DND-41 (cell line): ENCODE results near the gene ARHGEF4.

Experiments used
- ATAC-seq: fragments of 200-7000 bp; cut with Tn5 transposase; 3 replicates; pipeline ENCODE4 v1.9.1; 2021; ENCODE audit warnings: low read depth; ENCODE audit not compliant: insufficient read depth
- DNase-seq: peaks from one replicate; pipeline ENCODE4 v3.0.0-alpha.2; 2020
- H2AFZ ChIP-seq: 2 replicates; pipeline ENCODE4 v1.6.0; 2012; ENCODE audit warnings: low read depth, low read length
- H3K27ac ChIP-seq: 2 replicates; pipeline ENCODE4 v1.5.1; 2012; ENCODE audit warnings: low read length, inconsistent platforms
- H3K27me3 ChIP-seq: fragments of 200-600 bp; sonication (generic); 2 replicates; pipeline ENCODE4 v1.6.0; 2012; ENCODE audit warnings: low read length, mild to moderate bottlenecking, inconsistent platforms; ENCODE audit not compliant: insufficient read depth, poor library complexity
- H3K36me3 ChIP-seq: 2 replicates; pipeline ENCODE4 v1.5.1; 2012; ENCODE audit warnings: low read length, inconsistent platforms; ENCODE audit not compliant: insufficient read depth
- H3K4me1 ChIP-seq: 2 replicates; pipeline ENCODE4 v1.5.1; 2012; ENCODE audit warnings: mild to moderate bottlenecking, low read length; ENCODE audit not compliant: insufficient read depth
- H3K4me2 ChIP-seq: 2 replicates; pipeline ENCODE4 v1.6.0; 2012; ENCODE audit warnings: mild to moderate bottlenecking, moderate library complexity, low read length, inconsistent platforms; ENCODE audit not compliant: insufficient read depth
- H3K4me3 ChIP-seq, 2 experiments: fragments of 200-600 bp in 1 of 2; shearing (Covaris generic) in 1 of 2; 2 replicates each; pipeline ENCODE4 v1.5.1; 2012 to 2016; ENCODE audit warnings: inconsistent platforms in 2 of 2, low read length in 2 of 2, mild to moderate bottlenecking in 2 of 2, low read depth in 1 of 2, moderate library complexity in 1 of 2
- H3K79me2 ChIP-seq: 2 replicates; pipeline ENCODE4 v1.6.0; 2012; ENCODE audit warnings: low read length, inconsistent platforms; ENCODE audit not compliant: insufficient read depth
- H3K9ac ChIP-seq: 2 replicates; pipeline ENCODE4 v1.6.0; 2012; ENCODE audit warnings: low read depth, mild to moderate bottlenecking, inconsistent platforms, low read length, moderate library complexity
- H3K9me3 ChIP-seq: 2 replicates; pipeline ENCODE4 v1.5.1; 2012; ENCODE audit warnings: low read length, moderate library complexity, mild to moderate bottlenecking, inconsistent platforms; ENCODE audit not compliant: insufficient read depth, severe bottlenecking
- H4K20me1 ChIP-seq: 2 replicates; pipeline ENCODE4 v1.6.0; 2012; ENCODE audit warnings: low read length; ENCODE audit not compliant: insufficient read depth
- CTCF ChIP-seq: IDR thresholded peaks from 2 replicates; pipeline ENCODE4 v1.5.1; 2012; ENCODE audit warnings: borderline replicate concordance, low read length, moderate library complexity, mild to moderate bottlenecking; ENCODE audit not compliant: poor library complexity, severe bottlenecking; ENCODE audit errors: extremely low read depth
- EZH2 ChIP-seq: IDR thresholded peaks from 3 replicates; pipeline ENCODE4 v1.6.1; 2012; ENCODE audit warnings: borderline replicate concordance, low read depth, mild to moderate bottlenecking, moderate library complexity, low read length, inconsistent platforms; ENCODE audit not compliant: severe bottlenecking

The ARHGEF4 gene

GRCh38 chr2:130796290-130796689, 40.4 kb upstream of the ARHGEF4 start:
- Histone ChIP-seq H3K4me1 (peaks cover 18% of the 10 kb centered on the region), H2AFZ (no peak overlapping the region), H3K9me3 (no peaks in the 10 kb centered on the region), H3K27me3 (peaks cover 8% of the 10 kb centered on the region), H3K36me3 (no peaks in the 10 kb centered on the region), H3K4me3 (no peak overlapping the region), H4K20me1 (no peaks in the 10 kb centered on the region), H3K9ac (no peak overlapping the region), H3K4me2 (no peak overlapping the region), H3K79me2 (no peaks in the 10 kb centered on the region), H3K27ac (no peak overlapping the region)
- no peak for DNase-seq
- TF ChIP-seq CTCF (no peak), EZH2 (no peak)
- ATAC-seq, result no peak

- Histone ChIP-seq H3K27ac (peak overlapping the region; percentile 70), H3K4me3 (peak overlapping the region; percentile 63 to 88), H3K36me3 (no peaks in the 10 kb centered on the region), H2AFZ (peak overlapping the region; percentile 98), H3K79me2 (no peaks in the 10 kb centered on the region), H3K4me1 (peaks cover 18% of the 10 kb centered on the region), H3K9me3 (no peaks in the 10 kb centered on the region), H3K9ac (peak overlapping the region; percentile 86), H4K20me1 (no peaks in the 10 kb centered on the region), H3K27me3 (peaks cover 8% of the 10 kb centered on the region), H3K4me2 (peak overlapping the region; percentile 100)
- peak; percentile 95 for ATAC-seq
- peak; percentile 59 for TF ChIP-seq EZH2
- peak; percentile 92 for TF ChIP-seq CTCF
- DNase-seq, result peak; percentile 90
Observed at GRCh38 chr2:130797493-130798435, 39.0 kb upstream of the ARHGEF4 start.

GRCh38 chr2:130798472-130799218, 38.1 kb upstream of the ARHGEF4 start:
- Histone ChIP-seq H3K36me3 (no peaks in the 10 kb centered on the region), H3K4me2 (peak overlapping the region; percentile 100), H3K4me3 (peak overlapping the region in 1 of 2 experiments; percentile 88; a peak in 3 of 4 replicates), H2AFZ (peak overlapping the region; percentile 98), H3K79me2 (no peaks in the 10 kb centered on the region), H4K20me1 (no peaks in the 10 kb centered on the region), H3K9me3 (no peaks in the 10 kb centered on the region), H3K27ac (no peak overlapping the region), H3K4me1 (peaks cover 18% of the 10 kb centered on the region), H3K9ac (peak overlapping the region; percentile 86), H3K27me3 (peaks cover 8% of the 10 kb centered on the region)
- TF ChIP-seq CTCF, result no peak
- TF ChIP-seq EZH2, result no peak
- DNase-seq (peak; percentile 10), ATAC-seq (no peak)
